Ramos (cell line): ENCODE results near the gene LRRC74B.
"Not testable (repeated sequence)": the region's sequence is repeated elsewhere in the genome, so short reads cannot be mapped to it uniquely, and the experiment has no call there.

Experiments used
- in situ Hi-C: fragments of 300-500 bp; cut with MboI; formaldehyde crosslinking; loops from one replicate; pipeline ENCODE4 v1.14.3; 2022; ENCODE audit warnings: low sequenced_read_pairs; ENCODE audit not compliant: unreplicated experiment

The LRRC74B gene

GRCh38 chr22:21045585-21046294, at the start of gene LRRC74B:
LRRC74B (plus strand) TSS chr22:21045946; CDS start chr22:21045987, 41 bp downstream.
- in situ Hi-C loops, result no loop called here

- in situ Hi-C loops, result no loop called here
These were observed 49.7 kb upstream of the LRRC74B start for GRCh38 chr22:20996031-20996410.

- in situ Hi-C loops, result no loop called here
These were observed 48.9 kb upstream of the LRRC74B start for GRCh38 chr22:20996598-20997535.

GRCh38 chr22:20997536-20998257, 48.0 kb upstream of the LRRC74B start:
- in situ Hi-C loops, result no loop called here

GRCh38 chr22:20998411-20999336, 47.1 kb upstream of the LRRC74B start:
- in situ Hi-C loops, result no loop called here

GRCh38 chr22:20999350-21000206, 46.2 kb upstream of the LRRC74B start:
- in situ Hi-C loops, result no loop called here

- in situ Hi-C loops, result no loop called here
These were observed 45.3 kb upstream of the LRRC74B start for GRCh38 chr22:21000207-21000986.

GRCh38 chr22:21000987-21001600, 44.7 kb upstream of the LRRC74B start:
- in situ Hi-C loops, result no loop called here

GRCh38 chr22:21001601-21002325, 44.0 kb upstream of the LRRC74B start, which contains the start of gene THAP7:
THAP7 (minus strand) TSS chr22:21002118; CDS start chr22:21001911, 207 bp downstream.
- in situ Hi-C loops, result no loop called here

- in situ Hi-C loops, result no loop called here
These were observed 42.0 kb upstream of the LRRC74B start for GRCh38 chr22:21003782-21004181.

GRCh38 chr22:21009208-21009607, 36.5 kb upstream of the LRRC74B start:
- in situ Hi-C loops, result not testable (repeated sequence)

- in situ Hi-C loops, result no loop called here
These were observed 35.9 kb upstream of the LRRC74B start for GRCh38 chr22:21009638-21010425.

- in situ Hi-C loops, result no loop called here
These were observed 35.2 kb upstream of the LRRC74B start for GRCh38 chr22:21010426-21011113.

- in situ Hi-C loops, result no loop called here
These were observed 33.0 kb upstream of the LRRC74B start for GRCh38 chr22:21012446-21013407.
